OCI-LY7 (cell line): ENCODE measurements around the gene ASB4.

Source experiments
- EZH2phosphoT487 ChIP-seq: fragments of 200-600 bp; sonication (generic); IDR thresholded peaks from 2 replicates; pipeline ENCODE4 v1.6.1; 2018; ENCODE audit warnings: low read depth, borderline replicate concordance, mild to moderate bottlenecking, mixed run types, antibody characterized with exemption, low read length, moderate library complexity, mixed read lengths
- TF ChIP-seq, protein P1 (sequence below): fragments of 200-600 bp; sonication (generic); conservative IDR thresholded peaks from 2 replicates; pipeline ENCODE4 v1.5.1; 2014; ENCODE audit warnings: mild to moderate bottlenecking, antibody characterized with exemption, low read length, moderate library complexity, mixed read lengths

DNA sequence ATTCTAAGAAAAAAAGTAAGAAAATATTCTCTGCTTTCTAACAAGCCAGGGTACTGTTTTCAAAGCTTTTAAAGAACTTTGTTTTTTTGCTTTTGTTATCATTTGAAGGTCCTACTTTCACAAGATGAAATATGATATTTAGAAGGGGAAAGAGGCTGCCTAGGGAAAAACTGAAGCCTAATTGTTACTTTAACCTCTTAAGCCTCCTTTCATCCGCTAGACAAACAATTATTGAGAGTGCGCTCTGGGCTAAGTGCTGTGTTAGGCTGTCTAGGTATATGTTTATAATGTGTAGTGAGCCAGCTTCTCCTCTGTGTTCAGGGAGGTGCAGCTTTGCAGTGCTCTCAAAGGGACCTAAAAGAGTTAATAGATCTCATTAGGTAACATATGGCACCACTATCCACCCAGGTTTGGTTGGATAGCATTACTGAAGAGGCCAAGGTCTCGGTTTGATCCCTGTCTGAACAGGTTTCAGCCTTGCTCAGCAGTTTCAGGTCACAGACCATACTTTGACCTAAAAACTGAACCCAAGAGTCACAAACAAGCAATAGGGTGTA, 92.6 kb downstream of the ASB4 start:
- TF ChIP-seq, protein P1, sequence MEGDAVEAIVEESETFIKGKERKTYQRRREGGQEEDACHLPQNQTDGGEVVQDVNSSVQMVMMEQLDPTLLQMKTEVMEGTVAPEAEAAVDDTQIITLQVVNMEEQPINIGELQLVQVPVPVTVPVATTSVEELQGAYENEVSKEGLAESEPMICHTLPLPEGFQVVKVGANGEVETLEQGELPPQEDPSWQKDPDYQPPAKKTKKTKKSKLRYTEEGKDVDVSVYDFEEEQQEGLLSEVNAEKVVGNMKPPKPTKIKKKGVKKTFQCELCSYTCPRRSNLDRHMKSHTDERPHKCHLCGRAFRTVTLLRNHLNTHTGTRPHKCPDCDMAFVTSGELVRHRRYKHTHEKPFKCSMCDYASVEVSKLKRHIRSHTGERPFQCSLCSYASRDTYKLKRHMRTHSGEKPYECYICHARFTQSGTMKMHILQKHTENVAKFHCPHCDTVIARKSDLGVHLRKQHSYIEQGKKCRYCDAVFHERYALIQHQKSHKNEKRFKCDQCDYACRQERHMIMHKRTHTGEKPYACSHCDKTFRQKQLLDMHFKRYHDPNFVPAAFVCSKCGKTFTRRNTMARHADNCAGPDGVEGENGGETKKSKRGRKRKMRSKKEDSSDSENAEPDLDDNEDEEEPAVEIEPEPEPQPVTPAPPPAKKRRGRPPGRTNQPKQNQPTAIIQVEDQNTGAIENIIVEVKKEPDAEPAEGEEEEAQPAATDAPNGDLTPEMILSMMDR: no peak
- TF ChIP-seq EZH2phosphoT487: no peak
